Epithelial cell of prostate (primary cell): ENCODE results near the gene SSTR5.

Experiments
- DNase-seq: peaks from one replicate; pipeline ENCODE4 v3.0.0-alpha.2; 2011; ENCODE audit warnings: low read depth, low spot score
- H3K27ac ChIP-seq: fragments of 450-650 bp; 2 replicates; pipeline ENCODE4 v1.5.1; 2017; ENCODE audit warnings: mild to moderate bottlenecking

The SSTR5 gene

DNA sequence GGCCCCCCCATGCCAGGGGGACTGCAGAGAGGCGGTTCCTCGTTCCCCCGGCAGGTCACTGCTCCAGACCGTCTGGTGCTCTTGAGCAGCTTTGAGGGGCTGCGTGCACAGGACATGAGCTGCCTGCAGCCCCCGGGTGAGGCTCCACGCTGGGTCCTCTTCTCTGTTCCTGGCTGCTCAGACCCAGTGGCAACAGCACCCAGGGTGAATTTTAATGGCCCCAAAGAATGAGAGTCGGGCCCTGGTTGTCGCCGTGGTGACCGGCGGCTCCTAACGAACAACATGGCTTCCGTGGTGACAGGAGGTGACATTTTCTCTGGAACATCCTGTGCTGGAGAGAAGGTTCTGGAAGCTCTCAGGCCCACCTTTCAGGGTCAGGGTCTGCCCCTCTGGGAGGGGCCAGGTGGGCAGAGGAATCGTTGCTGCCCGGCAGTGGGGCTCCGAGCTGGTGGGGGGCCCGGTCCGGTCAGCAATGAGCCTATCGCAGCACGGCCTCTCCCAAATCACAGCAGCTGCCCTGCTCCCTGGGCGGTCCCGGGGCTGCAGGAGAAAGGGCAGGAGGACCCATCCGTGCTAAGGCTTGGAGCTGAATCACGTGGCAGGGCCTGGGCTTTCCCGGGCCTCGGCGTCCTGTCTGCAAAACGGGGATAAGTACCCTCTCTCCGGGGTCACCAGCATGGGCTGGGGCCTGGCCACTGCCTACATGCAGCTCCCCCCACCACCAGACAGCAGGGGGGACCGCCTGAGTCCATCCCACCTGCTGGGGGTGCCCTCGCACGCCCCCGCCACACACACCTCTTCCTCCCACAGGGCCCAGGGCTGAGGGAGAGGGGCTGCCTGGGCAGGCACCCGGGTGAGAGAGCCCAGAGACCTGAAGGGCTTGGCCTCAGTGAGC, 26.9 kb downstream of the SSTR5 start:
- DNase-seq, result no peak
- no peak overlapping the region for H3K27ac ChIP-seq

DNA sequence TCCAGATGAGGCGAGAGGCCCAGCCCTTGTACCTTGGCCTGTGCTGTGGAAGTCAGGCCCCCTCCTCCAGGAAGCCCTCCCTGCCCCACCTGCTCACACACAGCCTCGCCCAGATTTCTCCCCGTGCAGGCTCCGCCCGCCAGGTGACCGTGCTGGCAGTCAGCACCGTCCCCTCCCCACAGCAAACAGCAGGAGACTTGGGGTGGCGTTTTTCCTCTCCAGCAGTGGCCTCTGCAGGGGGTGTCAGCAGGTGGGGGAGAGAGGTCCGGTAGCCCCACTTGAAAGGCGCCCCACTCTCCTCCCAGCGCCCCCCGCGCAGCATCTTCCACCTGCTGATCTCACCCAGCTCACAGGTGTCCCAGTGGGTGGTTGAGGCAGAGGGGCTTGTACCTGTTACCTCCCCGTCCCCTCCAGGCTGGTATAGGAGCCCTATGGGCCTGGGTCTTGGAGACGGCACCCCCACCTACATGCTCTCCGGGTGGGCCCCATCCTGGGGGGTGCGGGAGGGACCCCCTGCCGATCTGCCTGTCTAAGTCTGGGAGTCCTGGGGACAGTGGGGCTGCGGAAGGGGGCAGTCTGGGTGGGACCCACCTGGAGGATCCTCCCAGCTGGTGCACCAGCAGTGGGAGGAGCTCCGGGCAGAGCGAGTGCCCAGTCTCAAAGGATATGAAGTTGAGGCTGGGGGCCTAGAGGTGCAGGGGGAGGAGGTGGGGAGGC, 27.7 kb downstream of the SSTR5 start:
- no peak for DNase-seq
- no peak overlapping the region for H3K27ac ChIP-seq

- DNase-seq, result no peak
- no peak overlapping the region for H3K27ac ChIP-seq
These were observed 28.6 kb downstream of the SSTR5 start for GRCh38 chr16:1101133-1101532.

DNA sequence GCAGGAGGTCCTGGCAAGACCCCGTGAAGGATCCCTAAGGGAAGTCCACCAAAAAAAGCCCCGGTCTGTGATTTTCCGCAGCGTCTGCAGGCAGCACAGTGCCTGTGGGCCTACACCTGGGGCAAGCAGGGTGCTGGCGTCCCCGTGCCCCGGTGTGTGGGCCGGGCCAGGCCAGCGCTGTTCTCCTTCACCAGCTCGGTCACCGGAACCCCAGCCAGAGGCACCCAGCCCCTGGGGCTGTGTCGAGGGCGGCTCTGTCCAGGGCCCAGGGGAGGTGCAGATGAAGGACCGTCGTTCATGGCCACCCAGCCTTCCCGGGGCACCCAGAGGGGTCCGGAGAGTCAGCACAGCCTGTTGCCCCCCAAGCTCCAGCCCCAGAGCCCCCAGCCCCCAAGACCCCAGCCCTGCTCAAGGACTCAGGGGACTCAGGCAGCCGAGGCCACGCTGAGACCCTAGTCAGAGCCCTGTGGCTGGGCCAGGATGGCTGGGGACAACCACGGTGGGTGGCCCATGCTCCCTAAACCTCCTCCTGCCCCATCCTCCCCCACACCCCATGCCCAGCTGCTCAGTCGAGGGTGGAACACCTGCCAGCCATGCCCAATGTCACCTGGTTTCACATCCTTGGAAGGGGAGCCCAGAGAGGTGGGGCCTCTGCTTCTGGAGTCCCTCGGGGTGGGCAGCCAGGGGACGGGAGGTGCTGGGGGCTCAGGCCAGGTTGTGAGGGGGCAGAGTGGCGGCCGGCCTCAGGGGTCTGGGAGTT, 29.2 kb downstream of the SSTR5 start:
- H3K27ac ChIP-seq, result no peak overlapping the region
- DNase-seq, result no peak

DNA sequence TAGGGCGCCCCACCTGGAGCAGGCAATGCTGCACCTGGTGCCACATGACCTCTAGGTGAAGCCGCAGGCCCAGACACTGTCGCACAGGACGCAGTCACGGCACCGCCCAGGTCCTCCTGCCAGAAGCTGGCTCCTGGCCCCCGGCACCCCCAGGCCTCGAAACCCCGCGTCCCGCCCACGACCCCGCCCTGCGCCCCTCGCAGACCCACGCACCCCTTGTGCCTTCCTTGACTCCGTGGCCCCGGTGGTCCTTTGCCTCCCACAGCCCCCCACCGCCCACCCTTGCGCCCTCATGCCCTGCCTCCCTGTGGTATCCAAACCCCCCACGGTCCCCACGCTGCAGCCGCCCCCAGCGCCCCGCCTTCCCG, 29.8 kb downstream of the SSTR5 start:
- DNase-seq, result no peak

DNA sequence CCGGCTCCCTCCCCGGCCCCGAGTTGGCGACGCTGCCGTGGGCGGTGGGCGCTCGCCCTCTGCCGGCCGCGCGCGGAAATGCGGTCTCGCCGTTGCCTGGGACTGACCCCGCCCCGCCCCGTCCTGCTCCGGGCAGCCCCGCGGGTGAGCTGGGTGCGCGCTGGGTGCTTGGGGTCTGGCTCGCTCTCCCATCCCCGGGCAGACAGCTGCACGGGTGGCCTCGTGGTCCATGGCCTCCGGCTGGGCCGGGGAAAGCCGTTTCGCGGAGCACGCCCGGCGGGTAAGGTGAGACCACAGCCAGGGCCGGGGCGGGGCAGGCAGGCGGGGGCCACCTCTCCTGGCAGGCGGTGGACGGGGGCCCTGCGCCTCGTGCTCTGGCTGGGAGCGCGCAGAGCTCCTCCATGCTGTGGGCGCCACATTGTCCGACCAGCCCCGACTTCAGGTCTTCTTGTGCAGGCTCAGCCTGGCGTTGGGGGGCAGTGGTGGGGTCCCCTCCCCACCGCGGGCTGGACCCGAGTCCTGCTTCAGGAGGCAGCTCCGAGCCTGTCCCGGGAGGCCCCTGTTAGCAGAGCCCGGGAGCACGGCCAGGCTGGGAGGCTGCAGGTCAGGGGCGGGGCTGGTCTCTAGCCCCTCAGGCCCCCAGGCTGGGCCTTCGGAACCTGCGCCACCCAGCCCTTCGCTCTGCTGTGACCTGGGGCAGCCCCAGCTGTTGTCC, 30.5 kb downstream of the SSTR5 start:
- no peak for DNase-seq
- H3K27ac ChIP-seq, result no peak overlapping the region

More for the DNA sequence above, 29.8 kb downstream of the SSTR5 start:
- H3K27ac ChIP-seq, result no peak overlapping the region

- no peak for DNase-seq
- H3K27ac ChIP-seq, result no peak overlapping the region
These were observed 31.1 kb downstream of the SSTR5 start for GRCh38 chr16:1103636-1103980.

DNA sequence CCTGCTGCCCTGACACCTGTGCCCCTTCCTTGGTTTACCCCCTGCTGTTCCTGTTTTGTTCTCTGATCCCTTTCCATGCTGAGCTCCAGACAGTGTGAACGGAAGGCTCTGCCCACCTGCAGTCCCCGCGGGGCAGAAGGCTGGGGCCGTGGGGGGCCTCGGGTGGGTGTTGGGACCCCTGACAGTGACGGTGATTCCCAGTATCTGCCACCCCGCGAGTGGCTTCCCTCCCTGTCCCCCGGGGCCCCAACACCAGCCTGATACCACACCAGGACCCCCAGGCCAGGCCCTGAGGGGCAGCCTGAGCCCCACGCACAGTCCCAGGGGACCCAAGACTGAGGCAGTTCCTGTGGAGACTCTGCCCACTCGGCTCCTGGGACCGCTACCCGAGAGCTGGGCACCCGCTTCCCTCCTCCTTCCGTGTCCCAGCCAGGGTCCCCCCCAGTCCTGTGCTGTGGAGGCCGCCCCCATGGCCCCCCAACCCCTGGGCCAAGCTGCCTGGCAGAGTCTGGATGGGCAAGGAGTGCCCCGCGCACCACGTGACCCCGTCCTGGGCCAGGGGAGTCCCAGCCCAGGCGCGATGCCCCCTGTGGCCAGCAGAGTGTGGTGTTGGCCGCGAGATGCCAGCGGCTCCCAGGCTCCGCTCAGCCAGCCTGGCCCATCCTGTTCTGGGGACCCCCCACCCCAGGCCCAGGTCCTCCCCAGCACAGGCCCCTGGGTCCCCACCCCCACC, 33.5 kb downstream of the SSTR5 start:
- no peak overlapping the region for H3K27ac ChIP-seq
- DNase-seq, result peak; percentile 2

GRCh38 chr16:1106659-1107058, 34.1 kb downstream of the SSTR5 start:
- DNase-seq, result no peak
- H3K27ac ChIP-seq, result no peak overlapping the region

DNA sequence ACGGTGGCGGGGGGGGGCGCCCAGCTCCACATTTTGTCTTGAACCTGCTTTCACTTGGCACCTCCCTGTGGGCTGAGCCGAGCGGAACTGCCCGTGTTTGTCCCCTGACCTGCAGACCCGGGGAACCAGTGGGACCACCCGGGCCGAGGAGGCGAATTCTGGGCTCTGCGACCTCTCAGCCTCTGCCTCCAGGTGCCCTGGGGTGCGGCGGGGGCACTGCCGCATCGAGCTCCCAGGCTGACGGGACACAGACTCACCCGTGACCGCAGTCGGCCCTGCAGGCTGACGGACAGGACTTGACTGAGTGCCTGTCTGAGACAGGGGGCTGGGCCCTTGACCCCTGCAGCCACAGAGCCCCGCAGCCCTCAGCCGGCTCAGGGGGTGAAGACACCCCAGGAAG, 34.6 kb downstream of the SSTR5 start:
- H3K27ac ChIP-seq, result no peak overlapping the region
- DNase-seq, result no peak

- DNase-seq, result no peak
- no peak overlapping the region for H3K27ac ChIP-seq
These were observed 35.2 kb downstream of the SSTR5 start for GRCh38 chr16:1107731-1108130.

DNA sequence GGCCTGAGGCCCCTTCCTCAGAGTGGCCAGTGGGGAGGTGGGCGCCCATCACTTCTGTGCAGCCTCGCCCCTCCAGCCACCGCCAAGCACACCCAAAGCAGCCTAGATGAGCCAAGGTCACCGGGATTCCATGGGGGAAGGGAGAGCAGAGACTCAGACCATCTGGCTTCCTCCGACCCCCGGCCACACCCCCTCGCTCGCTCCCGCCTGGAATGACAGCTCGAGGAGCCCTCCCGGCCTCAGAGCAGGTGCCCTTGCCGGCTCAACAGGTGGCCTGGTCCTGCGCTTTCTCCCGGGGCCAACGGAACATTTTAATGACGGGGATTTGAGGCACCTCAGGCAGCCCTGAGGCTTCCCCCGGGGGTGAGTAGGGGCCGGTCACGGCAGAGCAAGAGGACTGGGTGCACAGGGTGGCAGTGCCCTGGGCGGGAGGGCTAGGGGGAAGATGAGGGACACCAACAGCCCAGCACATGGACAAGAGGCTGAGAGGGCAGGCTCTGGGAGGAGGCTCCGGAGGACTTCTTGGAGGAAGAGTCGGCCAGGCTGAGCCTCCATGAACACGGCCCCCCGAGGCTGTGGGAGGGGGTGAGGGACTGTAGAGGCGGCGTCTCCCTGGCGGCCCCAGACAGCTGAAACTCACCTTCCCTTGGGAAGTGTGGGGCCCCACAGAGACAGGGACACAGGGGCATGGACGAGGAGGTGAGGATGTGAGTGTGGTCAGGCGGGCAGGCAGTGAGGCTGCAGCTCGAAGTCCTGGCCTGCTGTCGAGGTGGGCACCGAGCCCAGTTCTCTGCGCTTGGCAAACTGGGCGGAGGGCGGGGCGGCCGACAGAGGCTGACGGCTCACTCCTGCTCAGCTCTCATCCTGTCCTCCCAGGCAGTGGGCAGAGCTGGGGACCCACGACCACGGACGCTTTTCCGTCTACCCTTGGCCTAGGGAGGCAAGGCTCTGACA, 36.0 kb downstream of the SSTR5 start:
- DNase-seq, result no peak
- H3K27ac ChIP-seq, result no peak overlapping the region

GRCh38 chr16:1109648-1110047, 37.1 kb downstream of the SSTR5 start:
- H3K27ac ChIP-seq, result no peak overlapping the region
- no peak for DNase-seq

- no peak overlapping the region for H3K27ac ChIP-seq
- no peak for DNase-seq
These were observed 40.1 kb downstream of the SSTR5 start for GRCh38 chr16:1112506-1113184.

- DNase-seq, result no peak
- no peak overlapping the region for H3K27ac ChIP-seq
These were observed 40.9 kb downstream of the SSTR5 start for GRCh38 chr16:1113489-1113888.

GRCh38 chr16:1113889-1114526, 41.5 kb downstream of the SSTR5 start:
- no peak overlapping the region for H3K27ac ChIP-seq
- DNase-seq, result no peak

GRCh38 chr16:1116693-1117077, 44.1 kb downstream of the SSTR5 start:
- DNase-seq, result no peak
- no peak overlapping the region for H3K27ac ChIP-seq
